Dermis blood vessel endothelial cell (primary cell): ENCODE data around the gene BLOC1S2. TPM values are rescaled to one million over a fixed set of nuclear protein-coding genes. Genes with fewer than 3 reads are reported as not detected.
"Not testable (repeated sequence)": the region's sequence is repeated elsewhere in the genome, so short reads cannot be mapped to it uniquely, and the experiment has no call there.

ENCODE experiments used
- DNase-seq: peaks from one replicate; pipeline ENCODE4 v3.0.0; 2010
- total RNA-seq: library from RNA; depleted of rRNA; stranded (reverse); fragments of >200 nt; gene quantifications from 2 replicates; pipeline ENCODE4 v1.2.3, GENCODE V29; 2014

Gene BLOC1S2
- total RNA-seq, 1 donor from 2014 or later = 35.1 TPM

DNA sequence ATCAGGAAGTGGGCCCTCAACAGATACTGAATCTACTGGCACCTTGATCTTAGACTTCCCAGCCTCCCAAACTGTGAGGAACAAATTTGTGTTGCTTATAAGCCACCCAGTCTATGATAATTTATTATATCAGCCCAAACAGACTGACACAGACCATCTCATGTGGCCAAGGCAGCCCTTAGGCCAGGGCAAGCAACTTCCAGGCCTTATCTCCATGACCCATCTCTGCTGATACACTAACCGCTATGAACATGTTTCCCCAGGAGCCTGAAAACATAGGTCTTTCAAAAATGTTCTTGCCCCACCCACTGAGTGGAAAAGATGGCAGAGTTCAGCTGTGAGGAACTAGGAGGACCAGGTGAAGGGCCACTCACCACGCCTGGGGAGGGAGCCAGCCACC is 3.2 kb upstream of the BLOC1S2 start:
- DNase-seq = no peak

DNA sequence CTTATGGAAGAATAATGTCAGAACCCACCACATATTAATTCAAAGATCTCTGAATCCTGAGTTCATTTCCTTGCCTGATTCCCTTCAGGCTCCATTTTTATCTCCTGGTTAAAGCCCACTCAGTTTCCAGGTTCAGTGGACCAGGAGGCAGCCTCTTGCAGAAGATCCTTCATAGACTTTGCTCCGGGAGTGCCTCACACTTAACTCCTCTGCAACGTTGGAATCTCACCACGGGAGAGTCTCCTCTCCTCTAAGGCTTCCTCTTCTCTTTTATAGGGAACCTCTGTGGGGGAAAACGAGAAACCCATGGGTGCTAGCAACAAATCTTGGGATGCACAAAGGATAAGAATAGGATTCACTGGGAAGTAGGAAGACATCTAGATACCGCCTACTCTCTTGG is 1.7 kb upstream of the BLOC1S2 start:
- no peak for DNase-seq

DNA sequence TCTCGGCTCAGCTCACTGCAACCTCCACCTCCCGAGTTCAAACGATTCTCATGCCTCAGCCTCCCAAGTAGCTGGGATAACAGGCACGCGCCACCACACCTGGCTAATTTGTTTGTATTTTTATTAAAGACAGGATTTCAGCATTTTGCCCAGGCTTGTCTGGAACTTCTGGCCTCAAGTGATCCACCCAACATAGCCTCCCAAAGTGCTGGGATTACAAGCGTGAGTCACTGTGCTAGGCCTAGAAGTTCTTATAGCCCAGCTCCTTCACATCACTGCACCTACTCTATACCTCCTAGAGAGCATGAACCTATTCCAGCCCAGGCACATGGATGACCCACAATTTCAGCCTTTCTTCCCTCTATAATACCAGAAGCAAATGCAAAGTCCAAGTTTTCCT is 1.3 kb upstream of the BLOC1S2 start:
- DNase-seq = no peak

DNA sequence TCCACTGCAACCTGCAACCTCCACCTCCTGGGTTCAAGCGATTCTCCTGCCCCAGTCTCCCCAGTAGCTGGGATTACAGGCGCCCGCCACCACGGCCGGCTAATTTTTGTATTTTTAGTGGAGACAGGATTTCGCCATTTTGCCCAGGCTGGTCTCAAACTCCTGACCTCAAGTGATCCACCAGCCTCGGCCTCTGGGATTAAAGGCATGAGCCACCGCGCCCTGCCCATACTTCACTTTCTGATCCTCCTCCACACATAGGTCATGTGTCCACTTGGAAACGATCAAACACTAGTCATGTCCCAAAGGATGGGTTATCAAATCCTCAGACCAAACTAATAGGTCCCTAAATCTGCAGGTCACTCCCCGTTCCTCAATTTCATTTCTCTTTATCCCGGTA is 1.2 kb downstream of the BLOC1S2 start:
- DNase-seq = peak; percentile 7

DNA sequence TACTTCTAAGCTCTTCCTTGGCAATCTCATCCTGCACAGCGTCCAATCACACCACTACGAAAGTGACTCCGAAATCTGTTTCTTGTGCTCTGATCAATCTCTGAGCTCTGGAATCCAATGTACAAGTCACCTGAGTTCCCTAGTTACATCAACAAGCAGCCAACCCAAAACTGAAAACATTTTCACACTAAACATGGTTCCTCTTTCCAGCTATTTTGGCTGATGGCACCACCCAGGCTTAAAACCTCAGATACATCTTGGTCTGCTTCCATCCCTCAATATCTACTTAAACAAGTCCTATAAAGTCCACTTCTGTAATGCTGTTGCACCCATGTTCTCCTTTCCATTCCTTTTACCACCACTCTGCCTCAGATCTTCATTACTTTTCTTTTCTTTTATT is 3.6 kb downstream of the BLOC1S2 start:
- DNase-seq = no peak

DNA sequence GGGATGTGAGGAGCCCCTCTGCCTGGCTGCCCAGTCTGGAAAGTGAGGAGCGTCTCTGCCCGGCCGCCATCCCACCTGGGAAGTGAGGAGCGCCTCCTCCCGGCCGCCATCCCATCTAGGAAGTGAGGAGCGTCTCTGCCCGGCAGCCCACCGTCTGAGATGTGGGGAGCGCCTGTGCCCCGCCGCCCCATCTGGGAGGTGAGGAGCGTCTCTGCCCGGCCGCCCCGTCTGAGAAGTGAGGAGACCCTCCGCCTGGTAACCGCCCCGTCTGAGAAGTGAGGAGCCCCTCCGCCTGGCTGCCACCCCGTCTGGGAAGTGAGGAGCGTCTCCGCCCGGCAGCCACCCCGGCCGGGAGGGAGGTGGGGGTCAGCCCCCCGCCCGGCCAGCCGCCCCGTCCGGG is 9.5 kb downstream of the BLOC1S2 start:
- not testable (repeated sequence) for DNase-seq

DNA sequence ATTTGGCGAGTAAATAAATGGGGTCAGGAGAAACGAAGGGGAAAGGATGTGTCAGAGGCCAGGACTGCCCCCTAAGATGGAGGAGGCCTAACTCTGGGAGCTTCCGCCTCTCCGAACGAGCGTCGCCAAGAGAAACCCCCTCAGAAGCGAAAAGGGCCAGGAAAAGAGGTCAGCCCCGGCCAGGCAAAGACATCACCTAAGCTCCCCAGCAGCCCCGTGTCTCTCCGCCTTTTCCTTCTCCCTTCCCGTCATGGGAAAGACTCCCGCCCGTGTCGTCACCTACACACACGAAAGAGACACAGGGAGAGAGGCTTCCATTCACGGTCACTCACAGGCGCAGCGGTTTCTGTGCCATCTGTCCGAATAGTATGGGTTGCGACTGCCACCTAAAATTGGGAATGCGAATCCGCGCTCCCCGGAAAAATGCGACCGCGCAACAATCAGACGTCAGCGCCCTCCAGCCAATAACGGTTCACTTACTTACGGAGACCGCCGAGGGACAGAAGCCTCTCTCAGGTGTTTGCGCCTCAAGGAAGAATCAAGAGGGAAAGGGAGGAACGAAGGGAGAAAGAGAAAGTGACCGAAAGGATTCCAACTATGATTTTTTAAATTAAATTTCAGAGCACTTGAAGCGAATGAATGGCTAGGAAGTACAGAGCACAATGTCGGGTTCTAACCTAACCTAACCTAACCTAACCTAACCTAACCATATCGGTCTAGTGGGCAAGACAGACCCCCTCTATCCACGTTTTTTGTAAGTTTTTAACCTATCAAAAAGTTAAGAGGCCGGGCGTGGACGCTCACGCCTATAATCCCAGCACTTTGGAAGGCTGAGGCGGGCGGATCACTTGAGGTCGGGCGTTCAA is 19.0 kb downstream of the BLOC1S2 start, which contains the start of gene CWF19L1:
Gene CWF19L1, minus strand, starts transcription at position 400 of the 866 bp plus-strand sequence. Its CDS starts 45 bp downstream, at position 355.
- peak; percentile 93 for DNase-seq

DNA sequence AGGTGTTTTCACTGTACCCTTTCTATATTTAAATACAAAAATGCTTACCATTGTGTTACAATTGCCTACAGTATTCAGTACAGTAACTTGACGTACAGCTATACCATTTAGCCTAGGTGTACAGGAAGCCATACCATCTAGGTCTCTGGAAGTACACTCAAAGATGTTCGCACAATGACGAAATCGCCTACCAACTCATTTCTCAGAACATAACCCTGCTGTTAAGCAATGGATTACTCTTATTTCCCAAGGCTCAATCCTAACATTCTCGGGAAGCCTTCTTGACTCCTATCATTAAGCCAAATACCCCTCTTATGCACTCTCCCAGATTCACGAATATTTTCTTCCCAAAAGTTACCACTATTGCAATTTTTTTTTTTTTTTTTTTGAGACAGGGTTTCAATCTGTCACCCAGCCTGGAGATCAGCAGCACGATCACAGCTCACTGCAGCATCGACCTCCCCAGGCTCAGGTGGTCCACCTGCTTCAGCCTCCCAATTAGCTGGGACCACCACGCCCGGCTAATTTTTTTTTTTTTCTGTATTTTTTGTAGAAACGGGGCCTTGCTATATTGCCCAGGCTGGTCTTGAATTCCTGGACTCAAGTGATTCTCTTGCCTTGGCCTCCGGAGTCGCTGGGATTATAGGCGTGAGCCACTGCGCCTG is 20.5 kb downstream of the BLOC1S2 start:
- DNase-seq = no peak

DNA sequence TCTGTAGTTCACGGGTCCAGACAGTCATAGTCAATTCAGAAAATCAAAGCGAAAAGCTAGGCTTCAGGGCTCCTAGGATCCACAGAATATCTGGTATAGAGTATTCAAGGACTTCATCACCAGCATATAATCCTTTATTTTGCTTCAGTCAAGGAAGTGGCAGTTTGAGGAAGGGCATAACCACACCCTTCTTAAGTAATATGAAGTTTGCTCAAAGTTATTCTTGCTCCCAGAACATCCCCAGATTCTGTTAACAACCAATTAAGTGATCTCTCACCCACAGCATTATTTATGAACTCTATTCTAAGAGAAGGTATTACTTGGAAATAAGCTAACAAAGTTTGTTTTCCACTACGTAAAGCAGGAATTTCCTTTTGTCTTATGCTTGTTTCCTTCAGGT is 32.3 kb downstream of the BLOC1S2 start:
- DNase-seq = no peak

DNA sequence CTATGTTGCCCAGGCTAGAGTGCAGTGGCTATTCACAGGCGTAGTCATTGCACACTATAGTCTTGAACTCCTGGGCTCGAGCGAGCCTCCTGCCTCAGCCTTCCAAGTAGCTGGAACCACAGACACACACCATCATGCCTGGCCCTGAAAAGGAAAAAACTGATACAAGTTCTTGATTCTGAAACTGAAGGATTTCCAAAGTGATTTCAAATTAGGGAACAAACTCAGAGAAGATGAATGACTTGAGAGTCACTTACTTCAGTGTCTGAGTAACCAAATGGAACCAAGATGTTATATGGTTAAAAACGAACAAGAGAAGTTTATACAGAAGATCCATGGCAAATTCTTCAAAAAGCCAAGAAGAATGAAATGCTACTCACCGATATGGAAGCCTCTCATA is 33.4 kb downstream of the BLOC1S2 start:
- DNase-seq = no peak

DNA sequence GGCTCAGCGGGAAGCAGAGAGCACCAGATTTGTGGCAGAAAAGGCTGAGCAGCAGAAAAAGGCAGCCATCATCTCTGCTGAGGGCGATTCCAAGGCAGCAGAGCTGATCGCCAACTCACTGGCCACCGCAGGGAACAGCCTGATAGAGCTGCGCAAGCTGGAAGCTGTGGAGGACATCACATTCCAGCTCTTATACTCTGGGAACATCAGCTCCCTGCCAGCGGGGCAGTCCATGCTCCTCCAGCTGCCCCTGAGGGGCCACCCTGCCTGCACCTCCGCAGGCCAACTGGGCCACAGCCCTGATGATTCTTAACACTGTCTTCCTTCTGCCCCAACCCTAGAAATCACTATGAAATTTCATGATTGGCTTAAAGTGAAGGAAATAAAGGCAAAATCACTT is 37.7 kb downstream of the BLOC1S2 start:
- no peak for DNase-seq

DNA sequence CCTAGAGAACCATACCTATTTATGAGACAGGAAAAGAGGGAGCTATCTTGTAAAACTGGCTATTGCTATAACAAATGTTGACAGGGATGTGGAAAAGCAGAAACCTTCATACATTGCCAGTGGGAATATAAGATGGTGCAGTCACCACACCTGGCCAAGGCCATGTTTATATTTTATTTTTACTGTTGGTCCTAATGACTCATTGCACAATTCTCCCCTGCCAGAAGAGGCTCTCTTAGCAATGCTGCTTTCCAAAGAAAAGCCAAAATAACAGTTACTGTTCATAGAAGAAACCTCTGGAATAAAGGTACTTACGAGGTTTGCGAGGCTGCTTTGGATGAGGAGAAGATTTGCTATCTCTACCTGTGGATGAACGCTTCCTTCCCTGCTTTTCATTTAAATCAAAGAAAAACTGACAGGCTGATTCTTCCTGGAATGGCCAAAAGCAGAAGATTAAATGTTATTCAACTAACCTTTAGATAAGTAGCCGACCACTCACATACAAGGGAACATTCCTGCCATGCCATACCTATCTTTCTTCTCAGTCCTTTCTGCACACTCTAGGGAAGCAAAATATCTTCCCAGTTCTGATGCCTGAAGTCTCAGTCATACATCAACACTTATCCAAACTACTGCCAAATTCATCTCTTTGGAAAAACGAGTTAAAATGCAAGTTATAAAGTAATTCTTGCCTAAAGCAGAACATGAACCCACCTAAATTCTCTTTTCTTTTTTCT is 40.8 kb downstream of the BLOC1S2 start:
- no peak for DNase-seq

DNA sequence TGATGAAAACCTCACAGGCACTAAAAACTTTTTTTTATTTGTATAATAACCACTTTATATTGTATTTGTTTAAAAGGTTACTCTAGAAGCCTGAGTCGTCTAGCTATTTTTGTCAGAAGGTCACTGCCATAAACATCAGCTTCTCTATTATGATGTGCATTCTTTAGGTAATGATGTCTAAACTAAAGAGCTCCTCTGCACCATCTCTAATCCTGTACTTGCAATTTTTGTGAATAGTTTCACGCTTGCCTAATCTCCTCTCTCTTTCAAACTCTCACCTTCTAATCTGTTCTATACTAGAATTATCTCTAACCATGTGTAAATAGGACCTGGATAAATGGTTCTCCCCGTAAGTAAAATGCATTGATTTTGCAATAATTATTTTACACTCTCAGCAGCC is 46.6 kb downstream of the BLOC1S2 start:
- no peak for DNase-seq

DNA sequence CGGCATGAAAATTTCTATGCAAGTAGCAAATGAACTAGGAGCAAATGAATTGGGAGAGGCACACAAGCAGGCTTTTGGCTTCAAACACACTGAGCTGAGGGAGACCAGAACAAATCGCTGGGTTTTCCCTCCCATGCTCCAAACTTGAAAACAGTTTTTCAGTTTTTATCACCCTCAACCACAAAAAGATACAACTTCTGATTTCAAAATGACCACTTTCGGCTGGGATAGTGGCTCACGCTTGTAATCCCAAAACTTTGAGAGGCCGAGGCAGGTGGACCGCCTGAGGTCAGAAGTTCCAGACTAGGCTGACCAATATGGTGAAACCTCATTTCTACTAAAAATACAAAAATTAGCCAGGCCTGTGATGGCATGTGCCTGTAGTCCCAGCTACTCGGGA is 48.1 kb downstream of the BLOC1S2 start:
- DNase-seq = no peak

DNA sequence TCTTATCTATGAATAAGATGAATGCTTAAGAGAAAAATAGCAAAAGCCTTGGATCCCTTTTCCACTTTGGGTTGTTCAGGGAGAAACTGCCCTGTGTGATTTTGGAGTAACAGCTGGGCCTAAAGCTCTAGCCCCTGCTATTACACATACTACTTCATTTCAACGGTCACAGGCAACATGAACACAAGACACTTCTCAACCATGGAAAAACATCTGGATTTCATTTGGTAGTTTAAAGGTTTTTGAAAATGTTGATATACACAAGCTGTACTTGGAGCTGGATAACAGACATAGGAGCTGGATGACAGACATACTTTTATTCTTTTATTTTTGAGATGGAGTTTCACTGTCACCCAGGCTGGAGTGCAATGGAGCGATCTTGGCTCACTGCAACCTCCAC is 54.4 kb downstream of the BLOC1S2 start:
- no peak for DNase-seq

DNA sequence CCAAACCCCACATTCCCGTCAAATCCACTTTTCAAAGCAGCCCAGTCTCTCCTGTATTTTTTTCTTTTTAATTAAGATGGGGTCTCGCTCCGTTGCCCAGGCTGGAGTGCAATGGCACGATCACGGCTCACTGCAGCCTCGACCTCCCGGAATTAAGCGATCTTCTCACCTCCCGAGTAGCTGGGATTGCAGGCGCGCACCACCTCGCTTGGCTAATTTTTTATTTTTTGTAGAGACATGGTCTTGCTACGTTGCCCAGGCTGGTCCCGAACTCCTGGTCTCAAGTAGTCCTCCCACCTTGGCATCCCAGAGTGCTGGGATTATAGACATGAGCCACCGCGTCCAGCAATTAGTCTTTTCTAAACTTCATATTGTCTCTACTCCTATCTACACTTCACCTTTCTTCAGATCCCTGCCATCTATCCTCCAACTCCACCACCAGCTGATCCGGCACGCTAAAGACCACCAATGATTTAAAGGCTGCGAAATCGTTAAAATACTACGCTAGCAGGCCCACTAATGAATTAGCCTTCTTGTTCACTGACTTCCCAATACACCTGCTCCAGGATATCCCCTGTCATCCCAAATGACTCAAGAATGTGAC is 56.6 kb downstream of the BLOC1S2 start:
- DNase-seq = peak; percentile 2

DNA sequence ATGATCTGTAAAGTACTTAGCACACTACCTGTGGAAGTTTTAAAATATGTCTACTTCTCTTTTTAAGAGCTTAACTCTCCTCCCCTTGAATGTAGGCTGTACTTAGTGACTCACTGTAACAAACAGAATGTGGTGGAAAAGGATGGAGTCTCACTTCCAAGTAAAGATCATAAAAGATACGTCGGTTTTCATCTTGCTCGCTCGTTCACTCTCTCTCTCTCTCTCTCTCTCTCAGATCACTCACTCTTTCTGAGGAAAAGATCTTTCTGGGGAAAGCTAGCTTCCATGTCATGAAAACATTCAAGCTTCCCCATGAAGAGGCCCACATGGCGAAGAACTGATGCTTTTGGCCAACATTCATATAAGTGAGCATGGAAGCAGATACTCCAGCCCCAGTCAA is 62.6 kb downstream of the BLOC1S2 start:
- DNase-seq = no peak

Other genes with a start within 250 kb of the BLOC1S2 start
- gene CPN1, start 204.8 kb downstream of the BLOC1S2 start, total RNA-seq = not detected in 2 replicates
- gene ERLIN1, start 100.7 kb downstream of the BLOC1S2 start, total RNA-seq = 32.8 and 62.6 TPM in 2 replicates
- gene CHUK, start 57.1 kb downstream of the BLOC1S2 start, total RNA-seq = 28.8 and 35.5 TPM in 2 replicates
- 32.5 and 37.0 TPM in 2 replicates for gene CWF19L1, start 19.0 kb downstream of the BLOC1S2 start, total RNA-seq
- gene PKD2L1, start 43.5 kb upstream of the BLOC1S2 start, total RNA-seq = not detected in 2 replicates
- gene SCD, start 60.6 kb upstream of the BLOC1S2 start, total RNA-seq = 62.3 and 297 TPM in 2 replicates
- gene WNT8B, start 176.3 kb upstream of the BLOC1S2 start, total RNA-seq = not detected in 2 replicates
- 1.2 and 5.3 TPM in 2 replicates for gene SEC31B, start 233.2 kb upstream of the BLOC1S2 start, total RNA-seq
- 113 and 116 TPM in 2 replicates for gene NDUFB8, start 243.2 kb upstream of the BLOC1S2 start, total RNA-seq
- gene HIF1AN, start 249.3 kb upstream of the BLOC1S2 start, total RNA-seq = 7.5 and 10.4 TPM in 2 replicates